SK-N-MC (cell line): ENCODE data around the gene PGM5.

ENCODE experiments used
- DNase-seq: peaks from one replicate; pipeline ENCODE4 v3.0.0-alpha.2; 2011; ENCODE audit warnings: low read depth, low spot score
- H3K27ac ChIP-seq: fragments of 200-600 bp; sonication (generic); 2 replicates; pipeline ENCODE4 v1.5.1; 2016; ENCODE audit warnings: mixed run types
- H3K36me3 ChIP-seq: fragments of 200-600 bp; sonication (generic); 2 replicates; pipeline ENCODE4 v1.6.1; 2017; ENCODE audit warnings: antibody characterized with exemption, low read length, mixed read lengths; ENCODE audit not compliant: insufficient read depth
- H3K4me3 ChIP-seq: fragments of 200-600 bp; sonication (generic); 2 replicates; pipeline ENCODE4 v1.5.1; 2016
- H3K9ac ChIP-seq: fragments of 200-600 bp; sonication (generic); 2 replicates; pipeline ENCODE4 v1.8.0; 2017; ENCODE audit warnings: mixed run types, mixed read lengths; ENCODE audit not compliant: insufficient read length
- H3K9me3 ChIP-seq: fragments of 200-600 bp; sonication (generic); 2 replicates; pipeline ENCODE4 v1.6.1; 2017; ENCODE audit warnings: low read depth, mild to moderate bottlenecking, antibody characterized with exemption, low read length, moderate library complexity, mixed read lengths
- EZH2 ChIP-seq: fragments of 200-600 bp; sonication (generic); IDR thresholded peaks from one replicate; pipeline ENCODE4 v1.6.1; 2017; ENCODE audit warnings: antibody characterized with exemption
- FOXP2 ChIP-seq: optimal IDR thresholded peaks from 2 replicates; pipeline ENCODE3; 2011; ENCODE audit warnings: mild to moderate bottlenecking, moderate library complexity; ENCODE audit not compliant: insufficient read depth; ENCODE audit errors: extremely low read length, control extremely low read depth
- POLR2AphosphoS5 ChIP-seq: IDR thresholded peaks from 2 replicates; pipeline ENCODE4 v1.6.1; 2012; ENCODE audit warnings: mild to moderate bottlenecking, low read depth, low read length, borderline replicate concordance

Gene PGM5

GRCh38 chr9:68427216-68427977, 71.0 kb downstream of the PGM5 start:
- no peak for TF ChIP-seq POLR2AphosphoS5
- no peaks in the 10 kb centered on the region for H3K36me3 ChIP-seq
- DNase-seq, result no peak
- no peak overlapping the region for H3K4me3 ChIP-seq
- no peak overlapping the region for H3K27ac ChIP-seq
- H3K9ac ChIP-seq, result no peak overlapping the region
- no peaks in the 10 kb centered on the region for H3K9me3 ChIP-seq

- TF ChIP-seq EZH2 (no peak), POLR2AphosphoS5 (no peak), FOXP2 (no peak)
- Histone ChIP-seq H3K27ac (no peak overlapping the region), H3K9me3 (no peaks in the 10 kb centered on the region), H3K36me3 (no peaks in the 10 kb centered on the region), H3K9ac (no peak overlapping the region), H3K4me3 (no peak overlapping the region)
- DNase-seq, result no peak
Measured at GRCh38 chr9:68428481-68428880, 72.1 kb downstream of the PGM5 start.

DNA sequence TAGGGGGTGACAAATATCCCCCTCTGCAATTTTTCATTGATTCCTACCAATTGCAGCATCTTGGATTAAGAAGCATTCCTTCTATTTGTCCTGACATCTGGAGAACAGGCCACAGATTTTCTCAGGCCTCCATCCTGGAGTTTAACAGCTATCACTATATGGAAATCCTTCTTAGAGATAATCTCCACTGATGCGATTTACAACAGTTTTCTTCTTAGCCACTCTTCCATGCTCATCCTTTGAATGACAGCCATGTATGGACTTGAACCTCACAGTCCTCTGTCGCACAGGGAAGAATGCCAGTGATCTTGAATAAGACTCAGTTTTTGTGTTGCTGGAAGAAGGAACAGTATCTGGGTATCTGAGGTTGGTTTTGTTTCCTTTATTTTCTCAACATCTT, 73.2 kb downstream of the PGM5 start:
- H3K9me3 ChIP-seq, result no peaks in the 10 kb centered on the region
- no peak overlapping the region for H3K4me3 ChIP-seq
- no peak for DNase-seq
- no peak overlapping the region for H3K9ac ChIP-seq
- H3K27ac ChIP-seq, result no peak overlapping the region
- no peaks in the 10 kb centered on the region for H3K36me3 ChIP-seq
- no peak for TF ChIP-seq POLR2AphosphoS5
- TF ChIP-seq FOXP2, result no peak
- no peak for TF ChIP-seq EZH2

GRCh38 chr9:68431307-68431706, 74.9 kb downstream of the PGM5 start:
- no peaks in the 10 kb centered on the region for H3K9me3 ChIP-seq
- no peak for DNase-seq
- H3K9ac ChIP-seq, result no peak overlapping the region
- H3K36me3 ChIP-seq, result no peaks in the 10 kb centered on the region
- no peak overlapping the region for H3K4me3 ChIP-seq
- H3K27ac ChIP-seq, result no peak overlapping the region
- TF ChIP-seq EZH2, result no peak
- no peak for TF ChIP-seq POLR2AphosphoS5
- no peak for TF ChIP-seq FOXP2

DNA sequence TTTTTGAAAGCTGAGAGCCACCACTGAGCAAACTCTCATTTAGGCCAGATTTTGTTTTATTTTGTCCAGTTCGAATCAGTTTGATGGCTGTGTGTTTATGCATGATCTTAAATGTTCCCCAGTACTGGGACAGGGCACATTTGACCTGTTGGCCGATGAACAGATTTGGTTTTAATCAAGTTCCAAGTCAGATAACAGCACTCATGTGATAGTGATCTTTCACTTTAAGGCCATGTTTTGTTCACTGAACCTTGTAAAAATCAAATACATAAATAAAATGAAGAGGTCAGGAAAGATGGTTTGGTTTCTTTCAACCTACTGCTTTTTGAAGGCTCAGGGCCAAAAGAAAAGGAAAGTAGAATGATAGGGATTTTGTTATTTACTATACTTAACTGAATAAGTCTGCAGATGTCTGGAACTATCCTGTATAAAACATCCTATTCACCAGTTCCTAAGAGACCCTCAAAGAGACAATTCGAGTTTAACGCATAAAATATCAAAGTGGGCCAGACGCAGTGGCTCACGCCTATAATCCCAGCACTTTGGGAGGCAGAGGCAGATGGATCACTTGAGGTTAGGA, 77.2 kb downstream of the PGM5 start:
- no peak overlapping the region for H3K9ac ChIP-seq
- no peaks in the 10 kb centered on the region for H3K36me3 ChIP-seq
- no peak for TF ChIP-seq POLR2AphosphoS5
- TF ChIP-seq FOXP2, result no peak
- TF ChIP-seq EZH2, result no peak
- DNase-seq, result no peak
- H3K4me3 ChIP-seq, result no peak overlapping the region
- no peaks in the 10 kb centered on the region for H3K9me3 ChIP-seq
- H3K27ac ChIP-seq, result no peak overlapping the region

DNA sequence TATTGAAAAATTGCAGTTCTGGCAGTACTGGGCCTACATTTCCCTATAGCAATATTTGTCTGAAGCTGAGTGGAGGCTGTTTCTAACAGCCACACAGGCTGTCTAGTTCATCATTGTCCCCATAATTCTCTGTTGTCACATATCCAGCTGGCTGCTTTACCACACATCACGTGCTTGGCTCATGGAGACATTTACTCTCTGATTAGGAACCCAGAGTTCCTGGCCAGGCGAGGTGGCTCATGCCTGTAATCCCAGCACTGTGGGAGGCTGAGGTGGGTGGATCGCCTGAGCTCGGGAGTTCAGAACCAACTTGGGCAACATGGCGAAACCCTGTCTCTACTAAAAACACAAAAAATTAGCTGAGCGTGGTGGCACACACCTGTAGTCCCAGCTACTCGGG, 81.4 kb downstream of the PGM5 start:
- Histone ChIP-seq H3K27ac (no peak overlapping the region), H3K4me3 (no peak overlapping the region), H3K9me3 (no peaks in the 10 kb centered on the region), H3K36me3 (no peaks in the 10 kb centered on the region), H3K9ac (no peak overlapping the region)
- no peak for DNase-seq
- TF ChIP-seq EZH2 (no peak), FOXP2 (no peak), POLR2AphosphoS5 (no peak)

DNA sequence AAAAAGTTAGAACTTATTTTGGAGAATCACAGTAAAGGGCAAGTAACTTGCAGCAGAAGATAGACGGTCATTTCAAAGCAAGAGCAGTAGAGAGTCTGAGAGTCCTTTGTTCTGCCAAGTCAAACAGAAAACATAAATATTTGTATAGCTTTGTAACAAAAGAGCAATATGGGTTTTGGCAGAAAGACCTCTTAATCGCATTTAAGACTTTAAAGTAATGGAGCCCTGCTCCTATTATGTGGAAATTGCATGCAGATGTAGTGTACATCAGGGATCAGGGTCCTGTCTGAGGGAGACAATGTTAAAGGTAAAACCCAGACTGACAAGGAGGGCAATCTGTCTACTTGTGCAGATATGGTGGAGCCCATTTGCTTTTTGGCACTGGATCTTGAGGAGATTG, 87.2 kb downstream of the PGM5 start:
- TF ChIP-seq FOXP2, result no peak
- no peak for TF ChIP-seq POLR2AphosphoS5
- no peak for TF ChIP-seq EZH2
- DNase-seq, result no peak
- Histone ChIP-seq H3K36me3 (no peaks in the 10 kb centered on the region), H3K4me3 (no peak overlapping the region), H3K9me3 (no peaks in the 10 kb centered on the region), H3K27ac (no peak overlapping the region), H3K9ac (no peak overlapping the region)

GRCh38 chr9:68446836-68447235, 90.4 kb downstream of the PGM5 start:
- H3K9me3 ChIP-seq, result no peaks in the 10 kb centered on the region
- H3K4me3 ChIP-seq, result no peak overlapping the region
- DNase-seq, result no peak
- no peaks in the 10 kb centered on the region for H3K36me3 ChIP-seq
- no peak overlapping the region for H3K27ac ChIP-seq
- H3K9ac ChIP-seq, result no peak overlapping the region
- no peak for TF ChIP-seq POLR2AphosphoS5
- no peak for TF ChIP-seq FOXP2
- no peak for TF ChIP-seq EZH2

GRCh38 chr9:68447611-68448010, 91.2 kb downstream of the PGM5 start:
- Histone ChIP-seq H3K36me3 (no peaks in the 10 kb centered on the region), H3K4me3 (no peak overlapping the region), H3K9me3 (no peaks in the 10 kb centered on the region), H3K27ac (no peak overlapping the region), H3K9ac (no peak overlapping the region)
- no peak for TF ChIP-seq EZH2
- DNase-seq, result no peak
